Posterior vena cava (tissue), 2 donors: ENCODE measurements around the gene RBM28. TPM values are rescaled to one million over a fixed set of nuclear protein-coding genes. Genes with fewer than 3 reads are reported as not detected.

Experiments
- DNase-seq: peaks from one replicate; pipeline ENCODE4 v3.0.0-alpha.2; 2020; ENCODE audit warnings: low spot score
- intact Hi-C, 2 donors: fragments of 100-400 bp; cut with DNase I; formaldehyde crosslinking; loops; one replicate each; pipeline versions ENCODE4 v1.14.1 to v1.14.2; 2022 to 2023
- total RNA-seq, 2 donors: library from RNA; stranded (reverse); fragmentation: NEBNext Ultra II Directional; extraction: Animal tissue kit (Norgen Biotek cat#: 25700); gene quantifications; one replicate each; pipeline ENCODE4 v1.2.1, GENCODE V29; 2021
- donor health status: DM: yes; HTN: yes; CAD: no.
- donor health status: DM: yes; HTN: yes; CAD: no.

RBM28 gene
- total RNA-seq, 2 donors from 2014 or later: 32.9 to 33.9 TPM

DNA sequence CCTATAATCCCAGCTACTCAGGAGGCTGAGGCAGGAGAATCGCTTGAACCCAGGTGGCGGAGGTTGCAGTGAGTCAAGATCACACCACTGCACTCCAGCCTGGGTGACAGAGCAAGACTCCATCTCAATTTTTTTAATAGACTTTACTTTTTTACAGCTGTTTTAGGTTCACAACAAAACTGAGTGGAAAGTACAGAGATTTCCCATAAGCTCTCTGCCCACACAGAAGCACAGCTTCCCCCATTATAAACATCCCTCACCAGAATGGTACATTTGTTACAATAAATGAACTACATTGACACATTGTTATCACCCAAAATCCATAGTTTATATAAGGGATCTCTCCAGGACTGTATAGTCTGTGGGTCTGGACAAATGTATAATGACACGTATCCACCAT, 32.4 kb upstream of the RBM28 start:
- intact Hi-C loops: no loop called here
- no peak for DNase-seq

GRCh38 chr7:128374041-128374440, 30.3 kb upstream of the RBM28 start:
- intact Hi-C loops: no loop called here
- DNase-seq: no peak

GRCh38 chr7:128373606-128374005, 29.9 kb upstream of the RBM28 start:
- intact Hi-C loops: no loop called here
- DNase-seq: peak; percentile 2

DNA sequence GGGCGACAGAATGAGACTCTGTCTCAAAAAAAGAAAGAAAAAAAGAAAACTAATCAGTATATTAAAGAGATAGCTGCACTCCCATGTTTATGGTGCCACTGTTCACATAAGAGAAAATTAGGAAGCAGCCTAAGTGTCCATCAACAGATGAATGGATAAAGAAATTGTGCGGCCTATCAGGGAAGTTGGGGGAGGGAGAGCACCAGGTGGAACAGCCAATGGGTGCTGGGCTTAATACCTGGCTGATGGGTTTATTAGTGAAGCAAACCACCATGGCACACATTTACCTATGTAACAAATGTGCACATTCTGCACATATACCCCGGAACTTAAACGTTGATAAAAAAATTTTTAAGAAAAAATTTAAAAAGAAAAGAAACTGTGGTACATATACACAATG, 26.8 kb upstream of the RBM28 start:
- intact Hi-C loops: no loop called here
- no peak for DNase-seq

DNA sequence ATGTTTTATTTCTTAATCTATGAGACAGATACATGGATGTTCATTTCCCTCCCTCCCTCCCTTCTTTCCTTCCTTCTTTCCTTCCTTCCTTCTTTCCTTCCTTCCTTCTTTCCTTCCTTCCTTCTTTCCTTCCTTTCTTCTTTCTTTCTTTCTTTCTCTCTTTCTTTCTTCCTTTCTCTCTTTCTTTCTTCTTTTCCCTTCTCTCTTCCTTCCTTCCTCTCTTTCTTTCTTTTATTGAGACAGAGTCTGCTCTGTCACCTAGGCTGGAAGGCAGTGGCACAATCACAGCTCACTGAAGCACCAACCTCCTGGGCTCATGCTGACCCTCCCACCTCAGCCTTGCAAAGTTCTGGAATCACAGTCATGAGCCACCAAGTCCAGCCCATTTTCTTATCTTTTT, 23.3 kb upstream of the RBM28 start:
- intact Hi-C loops: no loop called here
- DNase-seq: no peak

DNA sequence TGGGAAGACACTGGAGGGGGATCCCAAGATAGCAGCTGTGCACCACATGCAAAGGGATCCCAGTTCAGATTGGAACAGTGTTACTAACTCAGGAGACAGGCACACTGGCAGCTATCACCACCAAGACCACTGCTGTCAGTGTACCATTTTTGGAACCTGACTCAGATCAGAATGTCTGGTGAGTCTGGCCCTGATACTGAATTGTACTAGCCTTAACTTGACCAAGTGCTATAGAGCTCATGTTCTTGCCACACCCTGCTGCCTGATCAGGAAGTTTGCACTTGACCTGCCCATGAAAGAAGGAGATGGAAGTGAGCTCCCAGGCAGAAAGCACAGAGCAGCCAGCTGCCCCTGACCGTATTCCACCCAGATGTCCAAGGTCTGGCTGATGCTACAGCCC, 22.6 kb upstream of the RBM28 start:
- intact Hi-C loops: no loop called here
- no peak for DNase-seq

- intact Hi-C loops: no loop called here
- DNase-seq: no peak
These were observed 21.7 kb upstream of the RBM28 start for GRCh38 chr7:128365432-128365831.

- DNase-seq: no peak
- intact Hi-C loops: no loop called here
These were observed 20.6 kb upstream of the RBM28 start for GRCh38 chr7:128364166-128364870.

GRCh38 chr7:128363261-128363721, 19.6 kb upstream of the RBM28 start:
- intact Hi-C loops: no loop called here
- no peak for DNase-seq

- no peak for DNase-seq
- intact Hi-C loops: no loop called here
These were observed 19.0 kb upstream of the RBM28 start for GRCh38 chr7:128362670-128363069.

DNA sequence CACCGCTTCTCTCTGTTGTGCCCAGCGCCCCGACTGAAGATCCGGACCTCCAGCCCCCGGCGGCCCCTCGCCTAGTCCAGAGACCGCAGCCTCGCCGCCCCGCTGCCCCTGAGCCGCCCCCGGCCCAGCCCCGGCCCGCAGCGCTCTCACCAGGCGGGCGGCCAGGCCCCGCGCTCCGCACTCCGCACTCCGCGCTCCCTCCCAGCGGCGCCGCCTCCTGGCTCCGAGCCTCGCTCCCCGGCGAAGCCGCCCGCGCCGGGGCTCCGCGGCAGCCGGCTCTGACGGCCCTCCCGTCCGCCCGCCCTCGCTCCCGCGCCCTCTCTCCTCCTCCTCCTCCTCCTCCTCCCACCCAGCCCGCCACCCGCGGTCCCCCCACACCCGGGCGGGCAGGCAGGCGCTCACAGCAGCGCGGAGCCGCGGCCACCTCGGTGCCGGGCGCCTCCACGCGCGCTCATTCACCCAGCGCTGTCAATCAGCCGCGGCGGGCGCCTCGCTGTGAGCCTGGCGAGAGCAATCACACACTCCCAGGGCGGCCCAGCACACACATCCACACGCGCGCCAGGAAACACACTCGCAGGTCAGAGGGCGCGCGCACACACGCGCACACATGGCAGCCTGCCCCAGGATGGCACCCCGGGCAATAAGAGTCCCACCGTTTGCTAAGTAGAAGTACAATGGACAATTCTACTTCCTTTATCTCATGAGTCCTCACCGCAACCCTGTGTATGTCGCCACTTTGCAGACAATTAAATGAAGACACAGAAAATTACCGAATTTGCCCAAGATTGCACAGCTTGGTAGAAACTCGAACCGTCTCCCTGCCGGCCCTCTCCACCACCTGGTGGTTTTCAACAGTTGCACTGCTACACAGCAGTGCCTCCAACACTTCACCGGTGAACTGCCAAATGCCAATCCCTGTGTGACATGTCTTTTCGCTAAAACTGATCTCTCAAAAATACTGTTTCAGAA, 18.0 kb upstream of the RBM28 start, which contains the start of gene PRRT4:
PRRT4 (minus strand) TSS at position 280 of the 969 bp plus-strand sequence.
- DNase-seq: no peak
- intact Hi-C loops: no loop called here

- intact Hi-C loops: no loop called here
These were observed 16.6 kb upstream of the RBM28 start for GRCh38 chr7:128360359-128360678.

GRCh38 chr7:128359939-128360338, 16.2 kb upstream of the RBM28 start:
- no peak for DNase-seq
- intact Hi-C loops: no loop called here

More at GRCh38 chr7:128360359-128360678, 16.6 kb upstream of the RBM28 start:
- no peak for DNase-seq

DNA sequence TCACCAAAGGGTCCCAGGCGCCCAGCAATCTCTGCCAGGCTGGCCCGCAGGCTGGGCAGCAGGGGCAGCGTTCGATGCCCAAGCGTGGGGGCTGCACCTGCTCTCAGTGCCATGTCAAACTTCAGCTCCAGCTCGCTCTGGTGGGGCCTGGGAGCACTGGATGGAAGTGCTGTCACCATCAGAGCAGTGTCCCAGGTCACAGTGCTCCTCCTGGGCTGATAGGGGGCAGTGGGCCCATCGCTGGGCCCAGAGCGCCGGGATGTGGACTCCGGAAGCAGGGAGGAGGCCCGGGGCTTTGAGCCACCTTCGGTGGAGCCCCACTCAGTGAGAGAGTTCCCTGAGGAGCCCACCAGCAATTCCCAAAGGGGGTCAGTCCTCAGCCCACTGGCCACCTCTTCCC, 15.6 kb upstream of the RBM28 start:
- no peak for DNase-seq
- intact Hi-C loops: no loop called here

GRCh38 chr7:128358233-128358632, 14.5 kb upstream of the RBM28 start:
- DNase-seq: no peak
- intact Hi-C loops: no loop called here

DNA sequence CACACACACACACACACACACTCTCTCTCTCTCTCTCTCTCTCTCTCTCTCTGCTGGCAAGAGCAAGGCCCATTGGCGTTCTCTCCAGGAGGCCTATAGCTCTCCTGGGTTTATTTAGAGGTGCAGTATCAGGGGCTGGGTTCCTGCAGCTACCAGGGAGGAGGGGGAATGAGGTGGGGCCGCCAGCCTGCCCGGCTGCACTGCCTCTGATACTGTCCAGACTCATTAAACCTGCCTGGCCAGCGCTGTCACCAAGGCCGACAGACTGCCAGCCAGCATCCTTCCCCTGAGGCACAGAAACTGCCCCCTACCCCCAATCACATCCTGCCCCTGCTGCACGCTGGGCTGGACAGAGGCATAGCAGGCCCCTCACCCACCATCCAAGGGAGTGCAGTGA, 13.5 kb upstream of the RBM28 start:
- no peak for DNase-seq
- intact Hi-C loops: no loop called here

GRCh38 chr7:128356546-128357216, 13.0 kb upstream of the RBM28 start:
- DNase-seq: no peak
- intact Hi-C loops: no loop called here

- intact Hi-C loops: no loop called here
- no peak for DNase-seq
These were observed 9.9 kb upstream of the RBM28 start for GRCh38 chr7:128353610-128354009.

DNA sequence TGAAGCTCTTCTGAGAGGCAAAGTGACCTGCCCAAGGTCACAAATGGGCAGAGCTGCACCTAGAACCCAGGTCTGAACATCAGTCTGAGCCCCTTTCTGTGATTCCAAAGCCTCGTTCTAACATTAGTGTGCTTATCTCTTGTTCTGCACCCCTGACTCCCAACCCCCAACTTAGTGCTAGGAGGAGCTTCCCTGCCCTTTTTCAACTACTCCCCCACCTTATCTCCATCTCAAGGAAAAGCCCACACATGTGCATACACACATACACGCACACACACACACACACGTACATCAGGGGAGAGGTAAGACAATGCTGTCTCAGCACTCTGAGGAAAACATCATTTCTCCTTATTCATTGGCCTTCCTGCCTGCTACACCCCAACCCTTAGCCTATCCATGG, 9.5 kb upstream of the RBM28 start:
- intact Hi-C loops: no loop called here
- no peak for DNase-seq

GRCh38 chr7:128352636-128353035, 8.9 kb upstream of the RBM28 start:
- no peak for DNase-seq
- intact Hi-C loops: no loop called here
